Mucosa of descending colon (tissue), 3 donors: ENCODE results near the gene OLFML1. TPM values are rescaled to one million over a fixed set of nuclear protein-coding genes. Genes with fewer than 3 reads are reported as not detected.

Source experiments
- ATAC-seq: fragments of 200-7000 bp; cut with Tn5 transposase; one replicate; pipeline ENCODE4 v1.9.1; 2020; ENCODE audit warnings: mild to moderate bottlenecking, moderate library complexity
- DNase-seq, 3 donors: peaks; one replicate each; pipeline ENCODE4 v3.0.0-alpha.2; 2020
- H3K36me3 ChIP-seq: fragments of 200-600 bp; one replicate; pipeline ENCODE4 v1.8.0; 2021; ENCODE audit warnings: low read depth, mild to moderate bottlenecking
- H3K4me1 ChIP-seq: fragments of 200-600 bp; one replicate; pipeline ENCODE4 v1.8.0; 2021; ENCODE audit warnings: low read depth, mild to moderate bottlenecking
- H3K4me3 ChIP-seq: fragments of 200-600 bp; one replicate; pipeline ENCODE4 v1.8.0; 2021; ENCODE audit warnings: mild to moderate bottlenecking
- H3K9me3 ChIP-seq: fragments of 200-600 bp; one replicate; pipeline ENCODE4 v1.8.0; 2021; ENCODE audit warnings: mild to moderate bottlenecking
- intact Hi-C, 2 donors: fragments of 100-400 bp; cut with DNase I in 1 of 2; cut with micrococcal nuclease in 1 of 2; formaldehyde crosslinking; loops; one replicate each; pipeline versions ENCODE4 v1.11.0 to v1.11.1; 2022; cut with DNase I, micrococcal nuclease
- total RNA-seq, 3 donors: library from RNA; stranded (reverse); fragmentation: NEBNext Ultra II Directional in 2 of 3; extraction: Animal tissue kit (Norgen Biotek cat#: 25700) in 2 of 3; gene quantifications; one replicate each; pipeline versions ENCODE4 v1.2.1 to v1.2.4, GENCODE V29; 2021 to 2023
- TF ChIP-seq, protein P1 (sequence below): fragments of 200-600 bp; IDR thresholded peaks from one replicate; pipeline ENCODE4 v1.8.0; 2022; ENCODE audit warnings: antibody characterized with exemption, mild to moderate bottlenecking
- donor health status: DM: no; HTN: no; CAD: no; lungs with moderate emphysema.
- donor health status: DM: no; HTN: no; CAD: no.
- donor health status: DM: no; HTN: yes; CAD: no.

OLFML1 gene
- total RNA-seq, 3 donors from 2014 or later: 2.1 to 11.2 (median 5.2) TPM

DNA sequence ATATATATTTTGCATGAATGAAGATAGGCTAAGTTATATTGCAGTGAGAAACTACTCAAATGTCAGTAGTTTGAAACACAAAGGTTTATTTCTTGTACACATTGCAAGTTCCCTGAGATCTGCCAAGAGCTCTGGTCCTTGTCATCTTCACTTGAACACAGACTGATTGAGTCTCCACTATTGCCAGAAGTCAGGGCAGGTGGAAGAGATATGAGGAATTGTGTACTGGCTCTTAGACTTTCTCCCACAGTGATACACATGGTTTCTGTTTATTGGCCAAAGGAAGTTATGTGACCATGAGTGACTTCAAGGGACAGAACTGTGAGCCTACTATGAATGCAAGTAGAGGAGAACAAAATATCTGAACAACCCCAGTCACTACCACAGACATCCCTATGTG is 72.7 kb downstream of the OLFML1 start:
- TF ChIP-seq, protein P1, sequence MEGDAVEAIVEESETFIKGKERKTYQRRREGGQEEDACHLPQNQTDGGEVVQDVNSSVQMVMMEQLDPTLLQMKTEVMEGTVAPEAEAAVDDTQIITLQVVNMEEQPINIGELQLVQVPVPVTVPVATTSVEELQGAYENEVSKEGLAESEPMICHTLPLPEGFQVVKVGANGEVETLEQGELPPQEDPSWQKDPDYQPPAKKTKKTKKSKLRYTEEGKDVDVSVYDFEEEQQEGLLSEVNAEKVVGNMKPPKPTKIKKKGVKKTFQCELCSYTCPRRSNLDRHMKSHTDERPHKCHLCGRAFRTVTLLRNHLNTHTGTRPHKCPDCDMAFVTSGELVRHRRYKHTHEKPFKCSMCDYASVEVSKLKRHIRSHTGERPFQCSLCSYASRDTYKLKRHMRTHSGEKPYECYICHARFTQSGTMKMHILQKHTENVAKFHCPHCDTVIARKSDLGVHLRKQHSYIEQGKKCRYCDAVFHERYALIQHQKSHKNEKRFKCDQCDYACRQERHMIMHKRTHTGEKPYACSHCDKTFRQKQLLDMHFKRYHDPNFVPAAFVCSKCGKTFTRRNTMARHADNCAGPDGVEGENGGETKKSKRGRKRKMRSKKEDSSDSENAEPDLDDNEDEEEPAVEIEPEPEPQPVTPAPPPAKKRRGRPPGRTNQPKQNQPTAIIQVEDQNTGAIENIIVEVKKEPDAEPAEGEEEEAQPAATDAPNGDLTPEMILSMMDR: no peak
- DNase-seq: no peak
- H3K36me3 ChIP-seq: no peaks in the 10 kb centered on the region
- H3K9me3 ChIP-seq: no peaks in the 10 kb centered on the region
- intact Hi-C loops: no loop called here
- ATAC-seq: no peak
- H3K4me1 ChIP-seq: peaks cover 27% of the 10 kb centered on the region
- H3K4me3 ChIP-seq: no peak overlapping the region

DNA sequence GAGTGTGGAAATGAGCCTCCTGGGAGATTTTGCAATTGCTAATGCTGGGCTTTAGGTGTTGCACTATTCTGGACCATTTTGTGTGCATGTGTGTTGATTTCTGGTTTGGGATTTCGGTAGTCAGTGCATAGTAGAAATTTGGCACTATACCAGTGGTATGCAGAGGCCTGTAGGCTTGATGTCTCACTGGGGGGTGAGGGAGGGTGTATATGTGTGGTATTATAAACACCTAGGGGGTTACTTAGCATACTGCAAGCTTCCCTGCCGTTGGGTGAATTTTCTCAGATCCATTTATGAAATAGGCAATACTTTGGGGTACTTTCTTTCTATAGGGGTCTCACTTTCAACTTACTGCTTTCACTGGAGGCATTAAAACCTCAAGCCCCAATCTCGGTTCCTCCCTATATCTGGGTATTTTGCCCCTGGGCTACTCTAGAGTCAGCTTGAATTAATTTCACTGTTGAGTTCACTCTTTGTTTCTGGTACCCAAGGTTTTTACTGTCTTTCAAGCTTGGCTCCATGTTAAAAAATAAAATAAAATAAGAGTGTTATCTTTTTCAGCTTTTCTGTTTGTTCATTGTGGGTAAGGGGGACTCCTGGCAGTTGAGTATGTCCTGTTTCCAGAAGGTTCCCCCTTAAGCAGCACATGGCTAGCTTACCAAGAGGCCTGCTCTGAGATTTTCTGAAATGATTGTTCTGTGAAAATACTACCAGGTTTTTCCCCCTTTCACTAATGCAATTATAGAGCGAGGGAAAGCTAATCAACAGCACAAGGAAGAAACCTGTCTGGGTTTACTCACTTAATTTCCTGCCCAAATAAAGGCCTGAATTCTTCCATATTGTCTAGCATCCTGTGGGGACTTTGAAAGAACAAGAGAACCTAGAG is 74.3 kb downstream of the OLFML1 start:
- intact Hi-C loops: loop anchor here in 1 of 2 donors (10.0 kb wide), 1 partner anchor 85 kb away; no protein-coding TSS in a partner anchor
- no peak overlapping the region for H3K4me3 ChIP-seq

More for the DNA sequence above, 74.3 kb downstream of the OLFML1 start:
- DNase-seq (no peak), ATAC-seq (no peak)
- TF ChIP-seq, protein P1: no peak
- peaks cover 17% of the 10 kb centered on the region for H3K4me1 ChIP-seq
- H3K36me3 ChIP-seq: no peaks in the 10 kb centered on the region
- H3K9me3 ChIP-seq: no peaks in the 10 kb centered on the region

Other genes with a start within 250 kb of the OLFML1 start
- gene SYT9, start 233.6 kb upstream of the OLFML1 start, total RNA-seq: under 1 TPM; 0.12 to 0.57 (median 0.14) TPM
- gene PPFIBP2, start 28.5 kb downstream of the OLFML1 start, total RNA-seq: 10 to 100 TPM; 40.1 to 83.5 (median 69.2) TPM
- gene CYB5R2, start 188.0 kb downstream of the OLFML1 start, total RNA-seq: 1 to 10 TPM; 2.3 to 7.0 (median 6.3) TPM
- not detected for gene OVCH2, start 221.0 kb downstream of the OLFML1 start, total RNA-seq